Erythroblast (primary cell): ENCODE measurements around the gene THEM4.

ENCODE experiments used
- GATA1 ChIP-seq: IDR thresholded peaks from 2 replicates; pipeline ENCODE4 v1.6.1; 2011; ENCODE audit warnings: low read depth, mild to moderate bottlenecking, control low read depth, low read length, moderate library complexity
- POLR2A ChIP-seq: IDR thresholded peaks from 2 replicates; pipeline ENCODE4 v1.6.1; 2011; ENCODE audit warnings: mild to moderate bottlenecking, low read length

- TF ChIP-seq POLR2A (no peak), GATA1 (no peak)
Measured at GRCh38 chr1:151912973-151913372, 3.7 kb upstream of the THEM4 start.
